ENCODE results near the gene TK2.
"Not testable (repeated sequence)": the region's sequence is repeated elsewhere in the genome, so short reads cannot be mapped to it uniquely, and the experiment has no call there.

Gene TK2

GRCh38 chr16:66549284-66550131 lies at the start of gene TK2:
Gene TK2, minus strand, starts transcription at chr16:66550122. Its CDS starts 61 bp downstream, at chr16:66550061.
- peak; percentile 91 for DNase-seq (ENCODE audit: low spot score)

DNA sequence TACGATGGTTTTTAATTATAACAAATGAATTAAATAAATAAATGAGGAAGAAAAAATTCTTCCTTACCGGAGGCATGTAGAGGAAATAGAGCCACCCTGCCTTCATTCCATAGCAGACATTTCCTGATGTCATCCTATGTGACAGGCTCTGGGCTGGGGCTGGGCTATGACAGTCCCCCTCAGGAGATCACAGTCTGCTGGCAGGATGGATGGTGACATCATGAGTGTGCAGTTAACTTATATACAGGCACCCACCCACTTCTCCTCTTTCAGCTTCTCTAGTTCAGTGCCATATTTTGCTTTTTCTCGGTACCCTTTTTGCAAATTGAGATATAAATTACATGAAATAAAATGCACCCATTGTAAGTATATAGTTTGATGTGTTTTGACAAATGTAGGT lies 48.2 kb upstream of the TK2 start:
- no peak for DNase-seq (ENCODE audit: low spot score)

DNA sequence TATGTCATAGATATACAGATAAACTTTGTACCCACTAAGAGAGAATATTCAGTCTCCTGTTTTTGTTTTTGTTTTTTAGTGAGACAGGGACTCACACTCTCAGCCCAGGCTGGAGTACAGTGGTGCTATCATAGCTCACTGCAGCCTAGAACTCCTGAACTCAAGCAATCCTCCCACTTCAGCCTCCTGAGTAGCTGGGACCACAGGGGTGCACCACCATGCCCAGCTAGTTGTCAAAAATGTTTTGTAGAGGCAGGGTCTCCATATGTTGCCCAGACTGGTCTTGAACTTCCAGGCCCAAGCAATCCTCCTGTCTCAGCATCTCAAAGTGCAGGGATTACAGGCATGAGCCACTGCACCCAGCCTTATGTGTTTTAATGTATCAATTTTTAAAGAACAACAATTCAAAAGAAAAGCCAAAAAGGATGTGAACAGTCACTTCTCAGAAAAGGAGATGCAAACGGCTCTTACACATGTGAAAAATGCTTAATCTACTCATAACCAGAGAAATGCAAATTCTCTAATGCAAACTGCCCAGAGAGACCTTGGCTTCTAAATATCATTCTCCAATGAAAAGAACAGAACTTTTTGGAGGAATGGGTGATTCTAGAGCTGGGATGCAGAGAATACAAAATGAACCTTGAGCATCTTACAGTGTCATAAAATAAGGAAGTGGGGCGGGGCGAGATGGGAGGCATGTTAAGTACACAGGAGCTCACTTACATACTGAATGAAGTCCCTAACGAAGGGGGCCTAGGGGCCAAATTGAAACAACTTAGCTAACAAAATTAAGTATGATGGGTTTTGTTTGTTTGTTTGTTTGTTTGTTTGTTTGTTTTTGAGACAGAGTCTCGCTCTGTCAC lies 47.3 kb upstream of the TK2 start:
- DNase-seq (ENCODE audit: low spot score), result no peak

- not testable (repeated sequence) for DNase-seq (ENCODE audit: low spot score)
Observed at GRCh38 chr16:66596559-66596958, 46.6 kb upstream of the TK2 start.

- DNase-seq (ENCODE audit: low spot score), result no peak
Observed at GRCh38 chr16:66594739-66595138, 44.8 kb upstream of the TK2 start.

DNA sequence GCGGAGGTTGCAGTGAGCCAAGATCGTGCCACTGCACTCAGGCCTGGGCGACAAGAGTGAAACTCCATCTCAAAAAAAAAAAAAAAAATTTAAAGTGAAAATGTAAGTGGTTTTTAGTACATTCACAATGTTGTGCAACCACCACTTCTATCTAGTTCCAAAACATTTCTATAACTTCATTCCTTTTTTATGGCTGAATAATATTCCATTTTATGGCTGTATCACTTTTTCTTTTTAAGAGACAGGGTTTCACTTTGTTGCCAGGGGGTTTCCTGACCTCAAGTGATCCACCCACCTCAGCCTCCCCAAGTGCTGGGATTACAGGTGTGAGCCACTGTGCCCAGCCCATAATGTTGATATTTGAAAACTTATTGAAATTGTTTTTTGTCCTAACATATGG lies 42.9 kb upstream of the TK2 start:
- DNase-seq (ENCODE audit: low spot score), result no peak

GRCh38 chr16:66592241-66592640 lies 42.3 kb upstream of the TK2 start:
- no peak for DNase-seq (ENCODE audit: low spot score)

DNA sequence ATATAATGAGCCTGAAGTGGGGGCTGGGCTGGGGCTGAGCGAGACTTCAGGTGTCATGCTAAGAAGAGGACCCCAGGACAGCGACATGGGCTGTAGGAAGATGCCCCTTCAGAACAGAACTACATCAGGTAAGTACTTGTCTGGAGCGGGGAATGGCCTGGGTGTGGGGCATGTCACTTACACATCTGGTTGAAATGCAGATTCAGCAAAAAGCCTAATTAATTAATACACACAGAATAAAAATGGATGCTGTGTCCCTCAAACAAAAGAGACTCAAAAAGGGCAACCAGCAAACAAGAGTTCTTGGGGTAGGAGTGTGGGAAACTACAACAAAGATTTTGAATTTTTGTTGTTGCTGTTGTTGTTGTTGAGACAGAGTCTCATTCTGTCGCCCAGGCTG lies 41.1 kb upstream of the TK2 start:
- no peak for DNase-seq (ENCODE audit: low spot score)

GRCh38 chr16:66590322-66590721 lies 40.4 kb upstream of the TK2 start:
- DNase-seq (ENCODE audit: low spot score), result no peak

DNA sequence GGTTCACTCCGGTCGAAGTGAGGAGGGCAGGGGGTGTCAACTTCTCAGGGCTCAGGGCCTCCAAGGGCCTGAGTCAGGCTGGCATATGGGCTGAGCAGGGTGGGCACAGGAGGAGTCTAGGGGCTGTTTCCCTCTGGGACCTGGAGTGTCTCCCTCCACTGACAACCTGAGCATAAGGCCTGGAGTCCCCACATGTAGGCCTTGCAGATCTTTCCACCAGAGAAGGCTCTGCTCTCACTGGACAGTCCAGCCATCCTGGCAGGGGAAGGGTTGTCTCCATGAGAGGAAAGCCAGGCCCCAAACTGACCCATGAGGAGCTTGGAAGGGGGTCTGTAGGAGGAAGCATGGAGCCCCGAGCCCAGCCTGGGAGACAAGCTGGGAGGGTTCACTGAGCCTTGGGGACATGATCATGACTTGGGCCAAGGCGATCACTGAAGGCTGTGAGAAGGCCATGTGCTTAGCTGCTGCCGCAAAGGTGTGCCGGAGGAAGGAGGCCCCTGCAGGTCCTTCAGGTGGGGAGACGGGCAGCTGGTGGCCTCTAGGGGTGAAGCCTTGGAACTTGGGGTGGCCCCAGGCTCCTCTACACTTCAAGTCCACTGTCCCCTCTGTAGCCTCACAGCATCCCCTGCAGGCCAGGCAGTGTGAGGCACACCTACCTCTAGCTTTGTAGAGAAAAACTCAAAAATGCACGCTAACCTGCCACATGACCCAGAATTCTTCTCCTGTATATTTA lies 39.2 kb upstream of the TK2 start:
- no peak for DNase-seq (ENCODE audit: low spot score)

DNA sequence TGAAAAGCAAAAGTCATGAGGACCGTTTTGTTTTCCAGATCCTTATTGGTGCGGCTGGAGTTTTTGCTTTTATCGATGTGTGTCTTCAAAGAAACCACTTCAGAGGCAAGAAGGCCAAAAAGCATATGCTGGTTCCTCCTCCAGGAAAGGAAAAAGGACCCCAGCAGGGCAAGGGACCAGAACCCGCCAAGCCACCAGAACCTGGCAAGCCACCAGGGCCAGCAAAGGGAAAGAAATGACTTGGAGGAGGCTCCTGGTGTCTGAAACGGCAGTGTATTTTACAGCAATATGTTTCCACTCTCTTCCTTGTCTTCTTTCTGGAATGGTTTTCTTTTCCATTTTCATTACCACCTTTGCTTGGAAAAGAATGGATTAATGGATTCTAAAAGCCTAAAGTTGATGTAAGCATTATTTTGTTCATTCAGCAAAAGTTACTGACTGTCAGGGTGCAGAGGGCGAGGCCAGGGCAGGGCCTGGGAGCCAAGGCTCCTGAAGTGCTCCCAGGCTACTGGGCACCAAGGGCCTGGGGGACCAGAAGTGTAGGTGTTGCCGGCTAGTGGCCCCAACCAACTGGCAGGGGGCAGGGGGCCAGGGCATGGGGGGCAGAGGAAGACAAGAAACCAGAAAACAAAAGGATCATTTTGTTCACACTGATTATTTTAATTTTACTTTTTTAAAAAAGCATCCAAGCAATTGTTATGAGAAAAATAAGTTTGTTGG lies 38.1 kb upstream of the TK2 start:
- no peak for DNase-seq (ENCODE audit: low spot score)

- DNase-seq (ENCODE audit: low spot score), result no peak
Observed at GRCh38 chr16:66585481-66586239, 35.7 kb upstream of the TK2 start.

GRCh38 chr16:66581246-66581952 lies 31.5 kb upstream of the TK2 start:
- no peak for DNase-seq (ENCODE audit: low spot score)

DNA sequence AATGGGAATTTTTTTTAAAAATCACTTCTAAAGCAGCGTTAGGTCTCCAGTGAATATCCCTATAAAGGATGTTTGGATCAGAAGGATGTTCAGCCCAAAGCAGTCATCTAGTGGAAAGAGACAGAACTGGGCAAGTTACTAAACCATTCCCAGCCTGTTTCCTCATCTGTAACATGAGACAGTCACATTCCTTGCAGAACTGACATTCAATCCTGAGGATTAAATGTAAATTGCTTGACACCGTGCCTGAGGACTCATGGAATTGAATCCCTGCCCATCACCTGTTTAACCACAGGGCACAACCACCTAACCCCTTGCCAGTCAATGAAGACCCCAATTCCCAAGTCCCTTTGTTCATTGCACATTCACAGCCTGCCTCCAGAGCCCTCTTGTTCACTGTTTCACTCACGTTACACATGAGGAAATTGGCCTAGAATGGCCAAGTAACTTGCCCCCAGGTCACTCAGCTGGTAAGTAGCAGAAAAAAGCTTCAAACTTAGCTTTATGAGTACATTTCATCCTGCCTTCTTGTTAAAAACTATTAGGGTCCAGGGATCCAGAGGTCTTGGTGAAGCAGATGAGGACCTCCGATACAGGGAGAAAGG lies 30.8 kb upstream of the TK2 start:
- no peak for DNase-seq (ENCODE audit: low spot score)

- peak; percentile 75 for DNase-seq (ENCODE audit: low spot score)
Observed at GRCh38 chr16:66578651-66579531, 29.0 kb upstream of the TK2 start, which contains the start of gene CMTM2. Gene CMTM2, plus strand, starts transcription at chr16:66579463. Its CDS starts 145 bp downstream, at chr16:66579608.

DNA sequence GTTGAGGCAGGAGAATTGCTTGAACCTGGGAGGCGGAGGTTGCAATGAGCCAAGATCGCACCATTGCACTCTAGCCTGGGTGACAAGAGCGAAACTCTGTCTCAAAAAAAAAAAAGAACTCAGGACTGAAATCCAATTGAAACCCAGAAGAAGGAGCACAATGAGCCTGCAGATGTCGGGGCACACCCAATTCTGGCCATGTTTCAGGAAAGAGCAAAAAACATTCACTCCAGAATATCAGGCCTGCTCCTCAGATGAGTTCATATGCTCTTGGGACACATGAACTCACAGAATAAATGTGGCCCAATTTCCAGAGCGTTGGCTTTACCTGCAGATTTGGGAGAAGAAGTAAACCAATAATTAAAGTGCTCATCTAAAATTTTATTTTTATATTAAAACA lies 26.4 kb upstream of the TK2 start:
- DNase-seq (ENCODE audit: low spot score), result no peak

GRCh38 chr16:66575060-66575459 lies 25.1 kb upstream of the TK2 start:
- DNase-seq (ENCODE audit: low spot score), result no peak

- no peak for DNase-seq (ENCODE audit: low spot score)
Observed at GRCh38 chr16:66574531-66574930, 24.6 kb upstream of the TK2 start.

- DNase-seq (ENCODE audit: low spot score), result no peak
Observed at GRCh38 chr16:66574081-66574480, 24.2 kb upstream of the TK2 start.
